ENCODE data around the gene MX1.
A peak's percentile ranks its signal among the peaks of the same experiment; 100 is the strongest.
"Not testable (repeated sequence)": the region's sequence is repeated elsewhere in the genome, so short reads cannot be mapped to it uniquely, and the experiment has no call there.

Gene MX1

DNA sequence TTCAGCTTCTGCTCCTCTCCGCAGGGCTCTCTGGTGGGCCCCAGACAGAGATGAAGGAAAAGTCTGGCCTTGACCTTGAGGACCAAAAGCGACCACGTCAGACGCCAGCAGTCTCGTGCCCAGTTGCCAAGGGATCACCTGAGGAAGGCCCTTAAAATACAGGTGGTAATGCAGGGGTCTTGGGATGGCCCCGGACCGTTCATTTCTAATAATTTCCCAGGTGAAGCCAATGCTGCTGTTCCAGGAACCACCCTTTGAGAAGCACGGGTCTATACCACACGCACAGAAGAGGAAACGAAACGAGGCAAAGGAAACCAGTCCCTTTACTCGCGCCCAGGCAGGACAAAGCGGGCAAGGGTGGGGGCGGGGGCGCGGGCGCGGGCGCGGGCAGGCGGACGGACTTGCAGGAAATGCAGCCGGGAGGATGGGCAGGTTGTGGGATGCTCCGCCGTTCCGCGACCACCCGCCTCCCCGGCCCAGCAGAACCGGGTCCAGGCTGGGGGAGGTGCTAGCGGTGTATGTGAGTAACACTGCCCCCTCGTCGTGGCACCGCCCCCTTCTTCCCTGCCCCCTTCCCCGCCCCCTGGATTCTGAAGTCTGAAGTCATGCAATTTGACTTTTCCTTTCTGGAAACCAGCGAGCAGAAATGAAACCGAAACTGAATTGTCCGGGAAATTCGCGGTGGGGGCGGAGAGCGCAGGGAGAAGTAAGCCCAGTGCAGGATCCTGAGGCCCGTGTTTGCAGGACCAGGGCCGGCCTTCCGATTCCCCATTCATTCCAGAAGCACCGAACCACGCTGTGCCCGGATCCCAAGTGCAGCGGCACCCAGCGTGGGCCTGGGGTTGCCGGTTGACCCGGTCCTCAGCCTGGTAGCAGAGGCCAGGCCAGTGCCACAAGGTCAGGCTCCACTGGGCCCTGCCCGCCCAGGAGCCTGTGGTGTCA, 5.8 kb upstream of the MX1 start:
- ATAC-seq (peak; percentile 84), DNase-seq (peak; percentile 15 to 20)
- H3K27ac Mint-ChIP-seq: peak overlapping the region; percentile 73 to 92
- peaks cover 48% of the 10 kb centered on the region for H3K4me1 Mint-ChIP-seq
- H3K4me3 Mint-ChIP-seq: peak overlapping the region; percentile 85
- H3K9me3 Mint-ChIP-seq: peaks cover 7% of the 10 kb centered on the region in 2 donors
- H3K27me3 Mint-ChIP-seq: no peaks in the 10 kb centered on the region

GRCh38 chr21:41420998-41421397, 5.0 kb upstream of the MX1 start:
- Mint-ChIP-seq H3K4me3 (peak overlapping the region; percentile 85), H3K4me1 (peaks cover 56% of the 10 kb centered on the region)
- not testable (repeated sequence) for H3K27me3 Mint-ChIP-seq, H3K9me3 Mint-ChIP-seq, DNase-seq, H3K27ac Mint-ChIP-seq, ATAC-seq

- Mint-ChIP-seq H3K4me1 (peaks cover 73% of the 10 kb centered on the region), H3K4me3 (no peak overlapping the region), H3K9me3 (peaks cover 2% of the 10 kb centered on the region in 2 donors), H3K27me3 (no peaks in the 10 kb centered on the region), H3K27ac (peak overlapping the region in 1 of 2 donors; percentile 72)
- no peak for DNase-seq
- ATAC-seq: no peak
Observed at GRCh38 chr21:41422546-41423304, 3.3 kb upstream of the MX1 start.

DNA sequence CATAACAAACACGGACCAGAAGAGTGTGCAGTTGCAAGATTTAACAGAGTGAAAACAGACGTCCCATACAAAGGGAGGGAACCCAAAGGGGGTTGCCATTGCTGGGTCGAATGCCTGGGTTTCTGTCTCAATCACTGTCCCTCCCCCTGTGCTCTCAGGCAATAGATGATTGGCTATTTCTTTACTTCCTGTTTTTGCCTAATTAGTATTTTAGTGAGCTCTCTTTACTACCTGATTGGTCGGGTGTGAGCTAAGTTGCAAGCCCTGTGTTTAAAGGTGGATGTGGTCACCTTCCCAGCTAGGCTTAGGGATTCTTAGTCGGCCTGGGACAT, 2.8 kb upstream of the MX1 start:
- not testable (repeated sequence) for H3K9me3 Mint-ChIP-seq, H3K27me3 Mint-ChIP-seq, ATAC-seq, H3K4me3 Mint-ChIP-seq, DNase-seq
- H3K4me1 Mint-ChIP-seq: peaks cover 77% of the 10 kb centered on the region
- peak overlapping the region in 1 of 2 donors; percentile 85 for H3K27ac Mint-ChIP-seq

DNA sequence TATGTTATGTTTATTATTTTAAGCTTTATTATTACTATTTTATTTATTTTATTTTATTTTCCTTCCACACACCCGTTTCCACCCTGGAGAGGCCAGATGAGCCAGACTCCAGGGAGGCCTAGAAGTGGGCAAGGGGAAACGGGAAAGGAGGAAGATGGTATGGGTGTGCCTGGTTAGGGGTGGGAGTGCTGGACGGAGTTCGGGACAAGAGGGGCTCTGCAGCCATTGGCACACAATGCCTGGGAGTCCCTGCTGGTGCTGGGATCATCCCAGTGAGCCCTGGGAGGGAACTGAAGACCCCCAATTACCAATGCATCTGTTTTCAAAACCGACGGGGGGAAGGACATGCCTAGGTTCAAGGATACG, 468 bp upstream of the MX1 start:
- ATAC-seq (no peak), DNase-seq (no peak)
- Mint-ChIP-seq H3K4me3 (peak overlapping the region; percentile 93 to 96), H3K27ac (peak overlapping the region; percentile 98 to 99), H3K27me3 (no peaks in the 10 kb centered on the region), H3K4me1 (peaks cover 61% of the 10 kb centered on the region), H3K9me3 (no peaks in the 10 kb centered on the region)

- Mint-ChIP-seq H3K27me3 (no peaks in the 10 kb centered on the region), H3K9me3 (no peaks in the 10 kb centered on the region), H3K4me3 (peak overlapping the region; percentile 93 to 96), H3K27ac (peak overlapping the region; percentile 89 to 98), H3K4me1 (peaks cover 55% of the 10 kb centered on the region)
- DNase-seq: peak in 1 of 2 donors; percentile 24
- ATAC-seq: peak; percentile 32
Observed at GRCh38 chr21:41426676-41427404, 801 bp downstream of the MX1 start.

GRCh38 chr21:41427556-41427955, 1.5 kb downstream of the MX1 start:
- DNase-seq (no peak), ATAC-seq (no peak)
- Mint-ChIP-seq H3K4me3 (peak overlapping the region; percentile 93 to 96), H3K27me3 (no peaks in the 10 kb centered on the region), H3K4me1 (peaks cover 48% of the 10 kb centered on the region), H3K27ac (peak overlapping the region; percentile 54 to 98), H3K9me3 (no peaks in the 10 kb centered on the region)

- ATAC-seq (no peak), DNase-seq (no peak)
- no peak overlapping the region for H3K27ac Mint-ChIP-seq
- no peak overlapping the region for H3K4me3 Mint-ChIP-seq
- no peaks in the 10 kb centered on the region for H3K27me3 Mint-ChIP-seq
- H3K9me3 Mint-ChIP-seq: no peaks in the 10 kb centered on the region
- peaks cover 40% of the 10 kb centered on the region for H3K4me1 Mint-ChIP-seq
Observed at GRCh38 chr21:41428311-41428710, 2.3 kb downstream of the MX1 start.

DNA sequence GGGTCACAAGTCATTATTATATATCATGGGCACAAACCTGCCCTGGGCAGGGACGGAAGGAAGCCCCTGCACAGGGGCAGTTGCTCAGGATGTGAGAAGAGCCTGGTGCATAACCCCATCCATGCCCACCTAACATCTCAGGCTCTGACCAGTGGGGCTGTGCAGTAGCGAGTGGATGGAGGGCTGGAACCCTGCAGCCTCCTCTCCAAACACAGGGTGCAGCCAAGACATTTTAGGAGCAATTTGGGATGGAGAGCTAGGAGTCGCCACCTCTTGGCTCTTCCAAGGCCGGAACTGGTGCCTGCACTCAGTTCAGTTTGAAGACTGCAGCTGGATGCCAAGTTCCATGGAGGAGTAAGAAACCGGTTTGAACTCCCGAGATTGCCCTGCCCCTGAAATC, 2.8 kb downstream of the MX1 start:
- Mint-ChIP-seq H3K4me1 (peaks cover 35% of the 10 kb centered on the region), H3K9me3 (no peaks in the 10 kb centered on the region), H3K4me3 (no peak overlapping the region), H3K27ac (no peak overlapping the region), H3K27me3 (no peaks in the 10 kb centered on the region)
- DNase-seq (no peak), ATAC-seq (no peak)

DNA sequence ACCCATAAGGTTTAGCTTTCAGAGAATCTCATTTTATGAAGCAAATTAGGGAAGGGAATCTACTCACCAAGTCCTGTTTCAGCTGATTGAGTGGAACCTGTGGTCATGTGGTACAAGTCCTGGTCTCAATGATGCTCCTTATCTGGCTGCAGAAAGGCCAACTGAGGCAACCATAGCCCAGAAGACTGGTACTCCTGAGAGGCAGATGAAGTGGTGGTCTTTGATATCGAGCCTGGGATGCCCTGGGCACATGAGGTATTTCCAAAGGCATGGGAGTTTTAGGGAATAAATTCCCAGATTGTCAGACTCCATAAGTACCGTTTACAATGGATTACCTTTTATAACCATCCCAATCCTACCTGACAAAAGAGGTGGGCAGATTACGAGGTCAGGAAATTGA, 3.3 kb downstream of the MX1 start:
- H3K4me3 Mint-ChIP-seq: no peak overlapping the region
- H3K27me3 Mint-ChIP-seq: no peaks in the 10 kb centered on the region
- H3K27ac Mint-ChIP-seq: no peak overlapping the region
- H3K4me1 Mint-ChIP-seq: peaks cover 33% of the 10 kb centered on the region
- ATAC-seq: no peak
- DNase-seq: no peak
- H3K9me3 Mint-ChIP-seq: peaks cover 0 to 2% of the 10 kb centered on the region in 2 donors

DNA sequence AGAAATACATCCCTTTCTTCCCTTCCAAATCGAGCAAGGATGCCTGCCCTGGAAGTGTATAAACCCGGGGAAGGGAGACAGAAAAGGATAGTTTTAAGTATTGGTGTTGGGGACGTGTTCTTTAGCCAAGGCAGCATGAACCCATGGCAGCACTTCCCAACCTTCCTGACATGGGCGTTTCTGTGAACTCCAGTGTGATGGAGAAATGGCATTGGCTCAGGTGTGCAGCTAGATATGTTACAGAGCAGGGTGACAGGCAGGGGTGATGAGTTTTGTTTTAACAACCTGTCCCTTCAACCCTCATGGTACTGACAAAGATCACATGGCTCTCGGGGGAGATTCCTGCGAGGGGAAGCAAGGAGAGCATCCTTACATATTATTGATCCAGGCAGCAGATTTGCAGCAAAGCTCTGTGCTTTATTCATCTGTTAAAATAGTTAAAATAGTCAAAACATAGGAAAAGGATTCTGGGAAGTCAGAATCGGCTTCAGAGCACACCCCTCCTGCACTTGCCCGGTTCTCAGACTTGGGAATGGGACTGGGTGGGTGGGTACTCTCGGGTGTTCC, 4.0 kb downstream of the MX1 start:
- no peaks in the 10 kb centered on the region for H3K27me3 Mint-ChIP-seq
- peaks cover 31% of the 10 kb centered on the region for H3K4me1 Mint-ChIP-seq
- no peak overlapping the region for H3K27ac Mint-ChIP-seq
- DNase-seq (no peak), ATAC-seq (no peak)
- H3K9me3 Mint-ChIP-seq: peaks cover 4 to 9% of the 10 kb centered on the region in 2 donors
- H3K4me3 Mint-ChIP-seq: no peak overlapping the region

DNA sequence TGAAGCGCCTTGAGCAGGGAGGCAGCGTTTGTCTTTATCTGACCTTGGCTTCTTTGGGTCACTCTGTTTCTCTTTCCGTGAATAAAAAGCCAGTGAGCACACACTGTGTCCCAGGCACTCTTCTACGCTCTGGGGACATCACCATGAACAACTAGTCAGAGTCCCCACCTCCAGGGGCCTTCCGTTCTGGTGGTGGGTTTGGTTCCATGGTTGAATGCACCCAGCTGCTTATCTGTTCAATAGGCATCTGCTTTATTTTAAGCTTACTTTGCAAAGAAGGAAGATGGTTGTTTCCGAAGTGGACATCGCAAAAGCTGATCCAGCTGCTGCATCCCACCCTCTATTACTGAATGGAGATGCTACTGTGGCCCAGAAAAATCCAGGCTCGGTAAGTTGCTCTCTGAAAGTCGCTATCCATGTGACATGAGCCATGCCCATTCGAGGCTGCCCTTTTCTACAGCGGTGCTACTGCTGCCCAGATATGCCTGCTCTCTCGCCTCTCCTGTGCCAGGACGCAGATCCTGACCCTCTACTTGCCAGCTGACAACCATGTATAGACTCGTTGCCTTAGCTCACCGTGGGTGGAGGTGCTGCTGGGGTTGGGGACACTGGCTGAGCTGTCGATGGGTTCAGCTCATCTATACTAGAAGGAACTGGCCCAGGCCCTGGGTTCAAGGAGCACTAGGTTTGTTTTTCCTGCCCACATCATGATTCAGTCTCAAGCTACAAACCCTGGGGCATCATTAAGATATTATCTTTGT, 5.9 kb downstream of the MX1 start:
- no peak overlapping the region for H3K4me3 Mint-ChIP-seq
- DNase-seq (no peak), ATAC-seq (no peak)
- H3K9me3 Mint-ChIP-seq: peaks cover 10 to 13% of the 10 kb centered on the region in 2 donors
- H3K27ac Mint-ChIP-seq: no peak overlapping the region
- peaks cover 11% of the 10 kb centered on the region for H3K4me1 Mint-ChIP-seq
- no peaks in the 10 kb centered on the region for H3K27me3 Mint-ChIP-seq

- Mint-ChIP-seq H3K4me1 (peaks cover 3% of the 10 kb centered on the region), H3K27ac (peak overlapping the region in 1 of 2 donors; percentile 5), H3K4me3 (no peak overlapping the region), H3K9me3 (peaks cover 10 to 13% of the 10 kb centered on the region in 2 donors), H3K27me3 (no peaks in the 10 kb centered on the region)
- no peak for DNase-seq
- ATAC-seq: no peak
Observed at GRCh38 chr21:41432562-41433460, 6.8 kb downstream of the MX1 start.

- ATAC-seq: no peak
- Mint-ChIP-seq H3K9me3 (peaks cover 10 to 13% of the 10 kb centered on the region in 2 donors), H3K4me3 (no peak overlapping the region), H3K4me1 (no peaks in the 10 kb centered on the region), H3K27me3 (no peaks in the 10 kb centered on the region), H3K27ac (no peak overlapping the region)
- DNase-seq: no peak
Observed at GRCh38 chr21:41433566-41433965, 7.5 kb downstream of the MX1 start.

All from stimulated activated naive CD8-positive, alpha-beta T cell treated with anti-CD3 and anti-CD28 coated beads, Interleukin-15, amount 100 ng/mL, for 72 hours (primary cell).